ENCODE data around the gene MAP4K2.

DNA sequence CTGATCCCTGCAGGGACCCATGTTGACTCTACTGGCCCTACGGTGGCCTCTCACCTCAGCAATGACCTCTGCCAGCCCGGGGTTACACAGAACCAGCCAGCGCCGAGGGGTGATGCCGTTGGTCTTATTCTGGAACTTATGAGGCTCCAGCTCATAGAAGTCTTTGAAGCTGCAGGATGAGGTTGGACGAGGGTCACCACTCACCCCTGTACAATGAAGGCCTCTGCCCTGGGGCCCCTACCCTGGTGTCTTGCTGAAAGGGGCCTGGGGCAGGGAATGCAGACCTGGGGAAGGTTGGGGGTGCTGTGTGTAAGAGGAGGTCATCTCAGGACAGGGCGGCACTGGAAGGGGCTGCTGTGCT lies 50.0 kb downstream of the MAP4K2 start:
- TF ChIP-seq CEBPB (IDR thresholded peaks at IDR 0.05; ENCODE audit: low read depth, low read length) (no peak), POLR2A (IDR thresholded peaks at IDR 0.05; ENCODE audit: low read depth, low read length) (no peak), NFE2L2 (IDR thresholded peaks at IDR 0.05; ENCODE audit: low read depth, low read length) (no peak)
- TF ChIP-seq, protein P1, sequence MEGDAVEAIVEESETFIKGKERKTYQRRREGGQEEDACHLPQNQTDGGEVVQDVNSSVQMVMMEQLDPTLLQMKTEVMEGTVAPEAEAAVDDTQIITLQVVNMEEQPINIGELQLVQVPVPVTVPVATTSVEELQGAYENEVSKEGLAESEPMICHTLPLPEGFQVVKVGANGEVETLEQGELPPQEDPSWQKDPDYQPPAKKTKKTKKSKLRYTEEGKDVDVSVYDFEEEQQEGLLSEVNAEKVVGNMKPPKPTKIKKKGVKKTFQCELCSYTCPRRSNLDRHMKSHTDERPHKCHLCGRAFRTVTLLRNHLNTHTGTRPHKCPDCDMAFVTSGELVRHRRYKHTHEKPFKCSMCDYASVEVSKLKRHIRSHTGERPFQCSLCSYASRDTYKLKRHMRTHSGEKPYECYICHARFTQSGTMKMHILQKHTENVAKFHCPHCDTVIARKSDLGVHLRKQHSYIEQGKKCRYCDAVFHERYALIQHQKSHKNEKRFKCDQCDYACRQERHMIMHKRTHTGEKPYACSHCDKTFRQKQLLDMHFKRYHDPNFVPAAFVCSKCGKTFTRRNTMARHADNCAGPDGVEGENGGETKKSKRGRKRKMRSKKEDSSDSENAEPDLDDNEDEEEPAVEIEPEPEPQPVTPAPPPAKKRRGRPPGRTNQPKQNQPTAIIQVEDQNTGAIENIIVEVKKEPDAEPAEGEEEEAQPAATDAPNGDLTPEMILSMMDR (conservative IDR thresholded peaks at IDR 0.05; ENCODE audit: low read depth, low read length) = no peak

Data from IMR-90 (cell line).